GM18868 (cell line): ENCODE results near the gene SIPA1.

ENCODE experiments used
- ATAC-seq: cut with Tn5 transposase; IDR thresholded peaks from one replicate; pipeline ENCODE4 v1.9.1; 2021; ENCODE audit warnings: mild to moderate bottlenecking, moderate library complexity; ENCODE audit not compliant: unreplicated experiment

SIPA1 gene

DNA sequence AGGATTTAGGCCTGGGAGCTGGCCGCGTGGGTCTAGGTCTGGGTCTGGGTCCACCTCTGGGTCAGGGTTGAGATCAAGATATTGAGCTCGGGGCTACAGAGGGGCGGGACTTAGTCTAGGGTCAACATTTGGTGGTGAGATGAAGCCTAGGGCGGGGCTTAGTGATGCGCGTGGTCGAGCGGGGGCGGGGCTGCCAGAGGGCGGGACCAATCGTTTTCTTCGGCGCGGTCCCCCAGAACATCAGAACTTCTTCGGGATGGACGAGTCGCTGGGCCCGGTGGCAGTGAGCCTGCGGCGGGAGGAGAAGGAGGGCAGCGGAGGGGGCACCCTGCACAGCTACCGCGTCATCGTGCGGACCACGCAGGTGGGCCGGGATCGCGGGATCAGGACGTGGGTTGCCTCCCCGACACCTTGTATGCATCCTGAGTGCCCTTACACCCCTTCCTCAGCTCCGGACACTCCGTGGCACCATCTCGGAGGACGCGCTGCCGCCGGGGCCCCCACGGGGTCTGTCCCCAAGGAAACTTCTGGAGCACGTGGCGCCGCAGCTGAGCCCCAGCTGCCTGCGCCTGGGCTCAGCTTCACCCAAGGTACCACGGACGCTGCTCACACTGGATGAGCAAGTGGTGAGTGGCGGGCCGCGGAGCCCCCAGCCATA lies 4.2 kb downstream of the SIPA1 start:
- ATAC-seq, result no peak

DNA sequence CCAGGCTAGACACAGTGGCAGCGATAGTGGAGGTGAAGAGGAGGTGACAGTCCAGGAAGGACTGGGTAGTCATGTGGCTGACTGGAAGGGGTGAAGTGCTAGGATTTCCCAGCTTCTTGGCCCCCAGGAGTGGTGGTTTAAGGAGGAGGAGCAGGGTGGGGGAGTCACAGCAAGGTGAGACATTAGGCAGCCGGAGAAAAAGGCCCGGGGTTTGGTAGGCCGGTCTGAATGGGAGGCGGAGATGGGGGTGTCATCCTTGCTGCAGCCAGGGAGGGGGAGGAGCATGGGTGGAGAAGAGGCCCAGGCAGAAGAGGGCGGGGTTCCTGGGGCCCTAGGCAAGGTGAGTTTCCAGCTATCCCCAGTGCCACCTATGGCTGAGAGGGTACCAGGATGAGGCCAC lies 6.1 kb downstream of the SIPA1 start:
- no peak for ATAC-seq

DNA sequence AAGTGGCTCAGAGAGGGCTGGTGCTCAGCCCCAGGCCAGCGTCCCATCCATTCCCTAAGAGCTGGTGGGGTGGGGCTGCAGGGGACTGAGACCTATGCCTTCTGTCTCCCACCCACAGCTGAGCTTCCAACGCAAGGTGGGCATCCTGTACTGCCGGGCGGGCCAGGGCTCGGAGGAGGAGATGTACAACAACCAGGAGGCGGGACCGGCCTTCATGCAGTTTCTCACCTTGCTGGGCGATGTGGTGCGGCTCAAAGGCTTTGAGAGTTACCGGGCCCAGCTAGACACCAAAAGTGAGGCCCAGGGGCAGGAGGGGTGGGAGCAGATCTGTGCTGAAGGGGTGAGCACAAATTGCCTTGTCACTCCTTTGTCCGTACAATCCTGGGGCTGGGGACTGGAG lies 6.9 kb downstream of the SIPA1 start:
- no peak for ATAC-seq

DNA sequence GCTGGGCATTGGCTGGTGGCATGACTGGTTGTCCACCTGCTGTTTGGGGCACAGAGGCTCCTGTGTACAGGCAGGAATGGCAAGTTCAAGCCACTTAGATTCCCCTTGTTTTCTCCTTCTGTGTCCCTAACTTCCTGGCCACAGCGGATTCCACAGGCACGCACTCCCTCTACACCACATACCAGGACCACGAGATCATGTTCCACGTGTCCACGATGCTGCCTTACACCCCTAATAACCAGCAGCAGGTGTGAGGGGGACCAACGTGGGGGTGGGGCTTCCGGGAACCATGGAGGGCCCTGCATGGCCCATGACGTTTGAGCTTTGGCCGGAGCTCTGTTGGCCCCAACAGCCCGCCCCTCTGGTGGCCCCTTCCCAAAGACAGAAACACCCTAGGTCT lies 7.8 kb downstream of the SIPA1 start:
- no peak for ATAC-seq

DNA sequence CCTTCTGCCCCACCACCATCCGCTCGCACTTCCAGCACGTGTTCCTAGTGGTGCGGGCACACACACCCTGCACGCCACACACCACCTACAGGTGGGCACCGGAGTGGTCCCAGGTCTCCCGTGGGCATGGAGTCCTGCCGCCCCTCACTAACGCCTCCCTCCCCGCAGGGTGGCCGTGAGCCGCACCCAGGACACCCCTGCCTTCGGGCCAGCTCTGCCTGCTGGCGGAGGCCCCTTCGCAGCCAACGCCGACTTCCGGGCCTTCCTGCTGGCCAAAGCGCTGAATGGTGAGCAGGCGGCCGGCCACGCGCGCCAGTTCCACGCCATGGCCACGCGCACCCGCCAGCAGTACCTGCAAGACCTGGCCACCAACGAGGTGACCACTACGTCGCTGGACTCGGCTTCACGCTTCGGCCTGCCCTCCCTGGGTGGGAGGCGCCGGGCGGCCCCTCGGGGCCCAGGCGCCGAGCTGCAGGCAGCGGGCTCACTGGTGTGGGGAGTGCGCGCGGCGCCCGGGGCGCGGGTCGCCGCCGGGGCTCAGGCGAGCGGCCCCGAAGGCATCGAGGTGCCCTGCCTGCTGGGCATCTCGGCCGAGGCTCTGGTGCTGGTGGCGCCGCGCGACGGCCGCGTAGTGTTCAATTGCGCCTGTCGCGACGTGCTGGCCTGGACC lies 8.5 kb downstream of the SIPA1 start:
- no peak for ATAC-seq

DNA sequence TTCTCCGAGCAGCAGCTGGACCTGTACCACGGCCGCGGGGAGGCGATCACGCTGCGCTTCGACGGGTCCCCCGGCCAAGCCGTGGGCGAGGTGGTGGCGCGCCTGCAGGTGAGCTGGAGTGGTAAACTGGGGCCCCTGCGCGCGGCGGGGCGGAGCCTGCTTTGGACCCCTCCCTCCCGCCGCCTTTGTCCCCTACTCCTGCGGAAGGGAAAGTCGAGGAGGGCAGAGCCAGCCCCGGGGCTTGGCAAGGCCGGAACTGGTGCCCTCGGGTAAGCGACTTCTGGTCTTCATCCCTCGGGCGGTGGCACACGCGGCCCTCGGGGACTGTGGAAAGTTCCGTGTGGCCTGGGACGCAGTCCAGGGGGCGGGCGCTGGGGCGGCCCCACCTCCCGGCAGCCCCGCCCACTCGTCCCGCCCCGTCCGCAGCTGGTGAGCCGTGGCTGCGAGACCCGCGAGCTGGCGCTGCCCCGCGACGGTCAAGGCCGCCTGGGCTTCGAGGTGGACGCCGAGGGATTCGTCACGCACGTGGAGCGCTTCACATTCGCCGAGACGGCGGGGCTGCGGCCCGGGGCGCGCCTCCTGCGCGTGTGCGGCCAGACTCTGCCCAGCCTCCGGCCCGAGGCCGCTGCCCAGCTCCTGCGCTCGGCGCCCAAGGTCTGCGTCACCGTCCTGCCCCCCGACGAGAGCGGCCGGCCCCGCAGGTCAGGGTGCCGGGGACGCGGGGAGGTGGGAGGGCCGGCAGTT lies 9.2 kb downstream of the SIPA1 start:
- no peak for ATAC-seq

DNA sequence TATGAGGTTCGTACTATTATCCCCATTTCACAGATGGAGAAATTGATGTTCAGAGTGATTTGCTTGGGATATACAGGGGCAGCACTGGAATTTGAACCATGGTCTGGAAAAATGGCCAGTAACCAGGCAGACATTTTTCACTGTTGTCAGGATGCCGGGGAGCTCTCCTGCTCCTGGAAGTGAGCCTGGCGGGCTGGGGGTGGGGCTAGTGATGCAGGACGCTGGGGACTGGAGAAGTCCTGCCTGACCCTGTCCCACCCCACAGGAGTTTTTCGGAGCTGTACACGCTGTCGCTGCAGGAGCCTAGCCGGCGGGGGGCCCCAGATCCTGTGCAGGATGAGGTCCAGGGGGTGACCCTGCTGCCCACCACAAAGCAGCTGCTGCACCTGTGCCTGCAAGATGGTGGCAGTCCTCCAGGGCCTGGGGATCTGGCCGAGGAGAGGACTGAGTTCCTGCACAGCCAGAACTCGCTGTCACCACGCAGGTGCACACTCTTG lies 11.1 kb downstream of the SIPA1 start:
- ATAC-seq, result no peak

DNA sequence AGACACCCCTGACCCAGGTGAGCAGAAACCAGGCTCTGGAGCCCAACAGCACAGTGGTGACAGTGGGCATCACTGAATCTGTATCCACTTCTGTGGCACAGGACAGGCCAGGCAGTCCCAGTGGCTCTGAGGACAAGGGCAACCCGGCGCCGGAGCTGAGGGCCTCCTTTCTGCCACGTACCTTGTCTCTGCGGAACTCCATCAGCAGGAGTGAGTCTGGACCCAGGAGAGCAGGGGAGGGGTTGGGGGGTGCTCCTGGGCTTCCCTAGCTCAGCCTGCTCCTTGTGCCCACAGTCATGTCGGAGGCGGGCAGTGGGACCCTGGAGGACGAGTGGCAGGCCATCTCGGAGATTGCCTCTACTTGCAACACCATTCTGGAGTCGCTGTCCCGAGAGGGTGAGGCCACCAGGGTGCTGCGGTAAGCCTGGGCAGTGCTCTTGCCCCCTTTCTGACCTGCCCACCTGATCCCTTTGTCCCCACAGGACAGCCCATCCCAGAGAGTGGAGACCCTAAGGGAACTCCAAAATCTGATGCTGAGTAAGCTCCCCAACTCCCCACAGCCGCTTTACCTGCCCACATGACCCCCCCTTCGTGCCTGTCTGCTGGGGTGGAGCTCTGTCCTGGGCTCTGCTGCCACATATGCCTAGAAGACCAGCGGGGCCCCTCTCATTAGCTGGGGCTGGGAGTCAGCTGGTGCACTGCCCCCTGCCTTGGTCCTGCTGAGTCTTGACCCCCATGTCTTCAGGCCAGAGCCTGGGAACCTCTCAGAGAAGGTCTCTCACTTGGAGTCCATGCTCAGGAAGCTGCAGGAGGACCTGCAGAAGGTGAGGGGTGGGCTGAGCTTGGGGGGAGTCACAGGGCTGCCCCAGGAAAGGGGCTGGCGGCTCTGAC lies 12.0 kb downstream of the SIPA1 start:
- ATAC-seq, result no peak

DNA sequence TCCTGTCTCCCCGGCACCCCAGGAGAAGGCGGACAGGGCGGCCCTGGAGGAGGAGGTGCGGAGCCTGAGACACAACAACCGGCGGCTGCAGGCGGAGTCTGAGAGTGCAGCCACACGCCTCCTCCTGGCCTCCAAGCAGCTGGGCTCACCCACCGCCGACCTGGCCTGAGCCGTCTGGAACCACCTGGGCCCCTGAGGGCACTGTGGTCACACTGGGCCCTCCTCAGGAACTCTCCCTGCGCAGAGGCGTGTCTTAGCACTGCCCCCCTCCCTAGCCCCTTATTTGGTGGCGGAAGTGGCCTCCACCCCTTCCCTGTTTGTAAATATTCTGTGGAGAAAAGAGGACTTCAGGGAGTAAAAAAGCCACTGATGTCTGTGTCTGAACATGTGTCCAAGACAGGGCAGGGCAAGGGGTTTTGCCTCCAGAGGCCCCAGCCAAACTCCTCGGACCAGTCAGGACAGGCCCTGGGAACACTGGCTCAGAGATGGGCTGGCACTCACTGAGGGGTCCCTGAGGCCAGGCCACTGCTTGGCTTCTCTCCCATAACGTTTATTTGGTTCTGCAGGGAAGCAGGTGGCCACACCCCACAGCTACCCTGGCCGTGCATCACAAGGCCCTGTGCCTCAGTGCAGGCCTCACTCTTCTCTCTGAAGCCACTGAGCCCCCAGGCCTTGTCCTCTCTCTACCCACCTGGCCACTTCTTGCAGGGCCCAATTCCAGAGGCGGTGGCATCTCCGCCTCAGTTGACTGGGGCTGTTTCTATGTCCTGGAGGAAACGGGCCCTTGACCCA lies 12.8 kb downstream of the SIPA1 start:
- no peak for ATAC-seq

DNA sequence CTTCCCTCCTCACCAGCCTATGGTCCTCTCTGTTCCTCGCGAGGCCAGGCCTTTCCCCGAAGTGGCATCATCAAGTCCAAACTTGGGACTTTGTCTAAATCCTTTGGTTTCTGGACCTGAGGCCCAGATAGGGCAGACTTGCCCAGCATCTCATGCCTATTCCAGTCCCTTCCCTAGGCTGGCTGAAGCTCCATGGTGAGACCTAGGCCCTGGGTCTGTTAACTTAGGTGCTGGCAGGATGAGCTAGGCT lies 13.4 kb downstream of the SIPA1 start:
- ATAC-seq, result no peak

DNA sequence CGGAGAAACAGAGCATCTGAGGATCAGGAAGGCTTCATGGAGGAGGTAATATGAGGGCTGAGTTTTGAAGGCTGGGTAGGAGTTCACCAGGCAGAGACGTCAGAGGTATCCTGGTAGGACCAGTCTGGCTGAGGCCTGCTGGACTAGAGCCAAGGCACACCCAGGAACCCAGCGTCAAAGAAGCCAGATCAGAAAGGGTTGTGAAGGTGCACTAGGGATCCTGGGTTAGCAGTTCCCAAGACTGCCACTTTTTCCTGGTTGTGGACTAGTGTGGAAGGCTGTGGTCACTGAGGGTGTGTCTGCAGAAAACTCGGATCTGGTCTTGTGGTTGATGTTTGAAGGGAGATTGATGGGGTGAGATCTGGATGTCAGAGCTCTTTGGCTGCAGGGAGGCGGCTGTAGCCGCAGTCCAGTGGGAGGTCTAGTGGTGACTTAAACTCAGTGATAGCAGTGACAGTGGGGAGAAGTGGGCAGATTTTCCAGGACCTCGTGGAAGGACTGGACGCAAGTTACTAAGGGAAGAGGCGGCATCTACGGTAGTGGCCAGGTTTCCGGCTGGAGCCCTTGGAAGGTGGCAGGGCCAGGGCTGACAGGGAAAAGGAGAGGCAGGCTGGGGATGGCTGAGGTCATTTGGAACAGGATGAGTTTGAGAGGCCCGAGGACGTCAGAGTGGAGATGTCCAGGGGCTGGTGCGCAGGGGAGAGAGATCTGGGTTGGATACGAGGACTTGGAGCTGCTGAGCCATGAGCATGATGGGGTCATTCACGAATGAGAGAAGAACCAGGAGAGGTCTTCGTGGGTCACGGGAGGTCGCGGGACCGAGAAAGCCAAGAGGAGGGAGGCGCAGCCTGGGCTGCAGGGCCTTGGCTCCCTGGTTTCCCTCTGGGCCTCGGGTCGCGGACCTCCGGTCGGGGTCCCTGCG lies 13.9 kb downstream of the SIPA1 start:
- ATAC-seq, result no peak

DNA sequence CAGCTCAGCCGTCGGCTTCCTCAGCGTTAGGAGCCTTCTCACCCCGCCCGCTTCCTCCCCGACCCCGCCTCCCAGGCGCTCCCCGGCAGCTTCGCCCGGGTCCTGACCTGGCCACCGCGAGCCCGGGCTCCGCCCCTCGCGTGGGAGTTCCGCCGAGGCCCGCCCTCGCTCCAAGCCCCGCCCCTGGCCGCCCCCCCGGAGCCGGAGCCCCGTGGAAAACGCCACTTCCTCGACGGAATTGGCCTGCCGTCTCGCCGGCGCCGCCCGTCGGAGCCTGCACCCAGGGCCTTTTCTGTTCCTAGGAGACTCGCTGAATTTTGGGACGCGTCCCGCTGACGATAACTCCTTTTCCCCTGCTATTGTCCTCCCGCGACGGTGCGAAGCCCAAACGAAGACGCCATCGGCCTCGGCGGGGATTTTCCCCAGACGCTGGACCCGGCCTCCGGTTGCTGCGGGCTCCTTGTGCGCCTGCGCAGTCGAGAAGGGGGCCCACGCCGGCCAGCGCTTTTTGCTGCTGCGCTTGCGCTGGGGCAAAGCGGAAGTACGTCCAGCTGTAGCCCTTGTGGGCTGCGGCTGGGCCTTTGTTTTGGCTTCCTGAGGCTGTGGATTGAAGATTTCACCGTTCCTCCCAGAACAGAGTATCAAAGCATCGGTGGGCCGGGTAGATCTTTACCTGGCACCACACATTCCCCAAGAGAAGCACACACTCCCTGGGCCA lies 14.8 kb downstream of the SIPA1 start:
- ATAC-seq, result peak; percentile 75

DNA sequence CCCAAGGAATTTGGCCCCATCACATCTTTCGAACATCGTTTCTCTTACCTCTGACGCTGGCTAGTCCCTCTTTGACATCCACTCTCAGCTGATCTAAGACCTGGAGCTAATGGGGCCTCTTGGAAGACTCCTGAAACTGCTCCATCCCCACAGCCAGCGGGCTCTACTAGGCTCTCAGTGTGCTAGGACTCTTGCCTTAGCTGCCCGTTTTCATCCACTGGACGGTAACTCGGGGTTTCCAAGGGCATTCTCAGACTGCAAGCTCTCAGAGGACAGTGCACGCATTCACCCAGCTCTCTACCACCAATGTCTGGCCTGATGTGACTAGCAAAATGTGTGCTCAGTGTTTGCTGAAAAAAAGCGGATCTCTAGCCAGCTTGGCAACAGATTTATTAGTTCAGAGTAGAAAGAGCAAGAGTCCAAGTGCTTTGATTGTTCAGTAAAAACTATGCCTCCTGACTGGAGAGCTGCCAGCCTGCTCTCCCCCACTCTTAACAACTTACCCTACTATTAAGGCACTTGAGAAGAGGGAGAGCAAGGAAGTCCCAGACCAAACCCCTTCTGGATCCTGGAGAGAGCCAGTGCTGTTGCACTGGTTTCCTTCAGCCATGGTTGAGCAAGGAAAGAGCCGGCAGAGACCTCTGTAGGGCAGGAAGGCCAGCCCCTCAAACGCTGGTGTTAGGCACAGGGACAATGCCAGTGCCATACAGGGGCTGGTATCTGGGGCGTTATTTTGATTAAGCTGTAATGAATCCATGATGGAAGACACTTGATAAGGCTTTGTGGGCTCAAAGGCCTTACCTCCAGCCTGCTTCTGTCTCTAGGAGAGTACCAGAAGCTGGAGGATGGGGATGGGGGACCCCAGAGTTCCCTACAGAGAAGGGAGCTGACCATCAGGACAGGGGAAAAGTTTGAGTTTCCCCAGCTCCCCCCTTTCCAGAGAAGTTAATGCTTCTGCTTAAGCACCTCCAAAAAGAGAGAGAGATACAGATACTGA lies 15.6 kb downstream of the SIPA1 start:
- no peak for ATAC-seq

DNA sequence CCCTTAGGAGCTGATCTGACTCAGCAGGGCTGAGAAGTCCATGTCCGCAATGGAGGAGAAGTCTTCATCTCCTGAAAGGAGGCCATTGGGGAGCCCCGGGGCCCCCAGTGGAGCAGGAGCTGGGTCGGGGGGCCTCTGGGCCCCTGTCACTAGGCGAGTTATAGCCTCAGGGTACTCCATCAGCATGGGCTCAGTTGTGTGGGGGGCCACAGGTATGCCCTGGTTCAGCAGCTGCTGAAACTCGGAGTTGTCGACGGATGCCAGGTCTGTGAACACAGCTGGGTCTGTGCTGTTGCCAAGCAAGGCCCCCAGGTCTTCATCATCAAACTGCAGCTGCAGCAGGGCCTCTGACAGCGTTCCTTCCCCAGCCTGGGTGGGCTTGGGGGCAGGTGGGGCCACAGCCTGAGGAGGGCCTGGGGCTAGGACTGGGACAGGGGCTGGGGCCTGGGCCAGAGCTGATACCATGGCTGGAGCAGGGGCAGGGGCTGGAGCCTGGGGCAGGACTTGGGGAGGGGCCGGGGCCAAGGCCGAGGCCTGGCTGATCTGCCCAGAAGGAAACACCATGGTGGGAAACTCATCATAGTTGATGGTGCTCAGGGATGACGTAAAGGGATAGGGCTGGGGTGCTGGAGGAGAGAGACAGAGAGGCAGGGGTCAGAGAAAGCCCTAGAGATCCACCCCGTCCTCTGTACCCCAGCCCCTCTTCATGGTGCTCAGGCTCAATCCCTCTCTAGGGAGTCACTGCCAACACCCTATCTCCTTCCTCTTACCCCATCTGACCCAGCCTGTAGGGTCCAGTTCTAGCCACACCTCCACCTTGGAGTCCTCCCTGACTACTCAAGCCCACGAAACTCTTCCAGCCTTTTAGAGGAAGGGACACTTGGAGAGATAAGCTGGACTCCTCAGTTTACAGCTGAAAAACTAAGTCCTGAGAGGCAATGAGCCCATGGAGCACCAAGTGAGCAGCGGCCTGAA lies 16.8 kb downstream of the SIPA1 start:
- no peak for ATAC-seq

DNA sequence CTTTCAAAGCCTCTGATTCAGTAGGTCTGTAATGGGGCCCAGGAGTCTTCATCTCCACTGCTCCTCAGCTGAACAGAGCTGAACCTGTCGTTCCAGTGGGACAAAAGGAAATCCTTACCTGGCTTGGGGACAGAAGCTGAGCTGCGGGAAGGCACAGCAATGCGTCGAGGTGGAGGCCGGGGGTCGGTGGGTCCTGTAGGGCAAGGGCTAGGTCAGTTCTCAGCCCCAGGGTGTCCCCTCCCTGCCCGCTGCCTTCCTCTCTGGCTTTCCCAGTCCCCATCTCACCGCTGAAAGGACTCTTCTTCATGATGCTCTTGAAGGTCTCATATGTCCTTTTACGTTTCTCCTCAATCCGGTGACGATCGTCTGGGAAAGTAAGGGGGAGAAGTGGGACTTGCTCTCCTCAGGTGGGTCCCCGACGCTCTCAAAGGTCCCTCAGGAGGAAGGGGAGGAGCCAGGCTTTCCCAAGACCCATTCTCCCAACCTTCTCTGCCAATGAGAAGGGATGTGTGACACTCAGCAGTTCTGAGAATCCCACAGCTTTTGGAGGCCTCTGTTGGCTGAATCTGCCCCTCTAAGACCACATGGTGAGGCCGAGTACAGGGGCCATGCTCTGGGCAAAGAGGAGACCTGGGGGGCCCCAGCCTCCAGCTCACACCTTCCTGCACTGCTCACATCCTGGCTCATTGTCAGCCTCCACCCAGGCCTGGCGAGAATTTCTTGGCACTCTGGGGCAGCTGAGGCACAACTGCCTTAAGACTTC lies 17.9 kb downstream of the SIPA1 start:
- no peak for ATAC-seq

DNA sequence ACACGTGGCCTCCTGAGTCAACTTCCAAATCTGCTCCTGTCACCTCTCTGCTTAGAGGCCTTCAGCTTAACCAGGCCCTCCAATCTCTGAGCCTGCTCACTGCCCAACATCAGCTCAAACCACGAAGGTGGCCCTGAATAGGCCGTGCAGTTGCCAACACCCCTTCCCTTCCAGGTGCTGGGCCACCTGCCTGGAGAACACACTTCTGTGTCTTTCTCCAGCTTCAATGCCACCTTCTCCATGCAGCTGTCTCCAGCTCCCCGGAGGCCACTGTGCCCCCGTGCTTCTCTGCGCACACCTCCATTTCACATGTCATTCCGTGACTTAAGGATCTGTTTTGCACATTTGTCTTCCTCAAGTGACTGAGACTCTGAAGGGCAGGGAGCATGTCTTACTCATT lies 19.5 kb downstream of the SIPA1 start:
- no peak for ATAC-seq
